ENCODE measurements around the gene KCNG2. TPM values are rescaled to one million over a fixed set of nuclear protein-coding genes. Genes with fewer than 3 reads are reported as not detected.

KCNG2 gene
- total RNA-seq, 2 donors from 2014 or later, result not detected

- peaks cover 40% of the 10 kb centered on the region for H3K4me1 ChIP-seq
- no peaks in the 10 kb centered on the region for H3K27me3 ChIP-seq
- peak in 3 of 4 donors; percentile 0 to 10 (median 4) for DNase-seq
- H3K4me3 ChIP-seq, result no peak overlapping the region
- H3K36me3 ChIP-seq (replicated peaks in 1 of 2; ENCODE audit: insufficient read depth in 1 of 2, low read depth in 2 of 2), result no peaks in the 10 kb centered on the region
- peaks cover 0 to 18% (median 0%) of the 10 kb centered on the region in 3 donors for H3K9me3 ChIP-seq
- 91 to 94% methylated on average over 10 to 11 of the region's 11 CpGs for WGBS, 2 donors
- intact Hi-C loops (cut with DNase I), result no loop called here
- no peak overlapping the region for H3K27ac ChIP-seq
- ATAC-seq, result no peak
- TF ChIP-seq, protein P1, sequence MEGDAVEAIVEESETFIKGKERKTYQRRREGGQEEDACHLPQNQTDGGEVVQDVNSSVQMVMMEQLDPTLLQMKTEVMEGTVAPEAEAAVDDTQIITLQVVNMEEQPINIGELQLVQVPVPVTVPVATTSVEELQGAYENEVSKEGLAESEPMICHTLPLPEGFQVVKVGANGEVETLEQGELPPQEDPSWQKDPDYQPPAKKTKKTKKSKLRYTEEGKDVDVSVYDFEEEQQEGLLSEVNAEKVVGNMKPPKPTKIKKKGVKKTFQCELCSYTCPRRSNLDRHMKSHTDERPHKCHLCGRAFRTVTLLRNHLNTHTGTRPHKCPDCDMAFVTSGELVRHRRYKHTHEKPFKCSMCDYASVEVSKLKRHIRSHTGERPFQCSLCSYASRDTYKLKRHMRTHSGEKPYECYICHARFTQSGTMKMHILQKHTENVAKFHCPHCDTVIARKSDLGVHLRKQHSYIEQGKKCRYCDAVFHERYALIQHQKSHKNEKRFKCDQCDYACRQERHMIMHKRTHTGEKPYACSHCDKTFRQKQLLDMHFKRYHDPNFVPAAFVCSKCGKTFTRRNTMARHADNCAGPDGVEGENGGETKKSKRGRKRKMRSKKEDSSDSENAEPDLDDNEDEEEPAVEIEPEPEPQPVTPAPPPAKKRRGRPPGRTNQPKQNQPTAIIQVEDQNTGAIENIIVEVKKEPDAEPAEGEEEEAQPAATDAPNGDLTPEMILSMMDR (IDR thresholded peaks at IDR 0.05), result no peak
- TF ChIP-seq POLR2A (IDR thresholded peaks at IDR 0.05), result no peak
These were observed 128.6 kb downstream of the KCNG2 start for GRCh38 chr18:79926306-79926705.

DNA sequence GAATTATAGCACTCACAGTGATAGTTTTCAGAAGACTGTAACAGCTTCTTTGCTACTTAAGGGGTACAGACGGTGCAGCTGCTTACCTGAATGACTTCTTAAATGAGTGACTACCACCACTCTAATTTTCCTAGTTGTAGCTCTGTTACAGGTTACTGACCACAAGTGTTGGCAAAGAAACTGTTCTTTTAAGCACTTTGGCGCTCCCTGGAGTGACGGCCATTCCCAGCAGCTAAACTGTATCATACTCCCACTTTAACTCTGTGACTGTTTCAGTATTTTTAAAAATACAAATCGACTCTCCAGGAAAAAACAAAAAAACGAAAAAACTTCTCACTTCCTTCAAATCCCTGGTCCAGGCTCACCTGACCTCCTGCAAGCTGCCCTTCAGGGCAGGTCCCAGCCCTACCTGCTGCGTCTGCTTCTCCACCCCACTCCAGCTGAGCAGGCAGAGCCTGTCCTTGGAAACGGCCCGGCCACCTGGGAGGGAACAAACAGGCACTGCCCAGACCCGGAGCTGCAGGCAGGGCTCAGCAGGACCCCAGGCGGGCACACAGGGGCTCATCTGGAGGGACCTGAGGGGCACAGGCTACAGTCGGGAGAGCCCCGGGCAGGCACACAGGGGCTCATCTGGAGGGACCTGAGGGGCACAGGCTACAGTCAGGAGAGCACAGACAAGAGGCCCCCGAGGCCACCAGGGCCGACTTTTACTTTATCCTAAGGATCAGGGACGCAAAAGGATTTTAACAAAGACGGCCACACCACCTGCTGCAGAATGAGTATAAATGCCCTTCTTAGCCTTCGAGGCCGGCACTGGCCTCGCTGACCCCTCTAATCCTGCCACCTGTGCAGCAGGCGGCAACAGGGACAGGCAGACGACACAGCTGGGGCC is 129.2 kb downstream of the KCNG2 start:
- Histone ChIP-seq H3K4me1 (peaks cover 40% of the 10 kb centered on the region), H3K27ac (peak overlapping the region in 2 of 4 donors; percentile 20 to 30), H3K27me3 (no peaks in the 10 kb centered on the region), H3K4me3 (no peak overlapping the region), H3K9me3 (peaks cover 0 to 18% (median 0%) of the 10 kb centered on the region in 3 donors), H3K36me3 (replicated peaks in 1 of 2; ENCODE audit: insufficient read depth in 1 of 2, low read depth in 2 of 2) (no peaks in the 10 kb centered on the region)
- ATAC-seq (no peak), DNase-seq (peak; percentile 35 to 58 (median 46))
- intact Hi-C loops (cut with DNase I), result no loop called here
- TF ChIP-seq POLR2A (IDR thresholded peaks at IDR 0.05), result no peak
- TF ChIP-seq, protein P1 (IDR thresholded peaks at IDR 0.05), result no peak
- WGBS, 2 donors, result 62 to 70% methylated on average over 8 to 21 of the region's 21 CpGs

DNA sequence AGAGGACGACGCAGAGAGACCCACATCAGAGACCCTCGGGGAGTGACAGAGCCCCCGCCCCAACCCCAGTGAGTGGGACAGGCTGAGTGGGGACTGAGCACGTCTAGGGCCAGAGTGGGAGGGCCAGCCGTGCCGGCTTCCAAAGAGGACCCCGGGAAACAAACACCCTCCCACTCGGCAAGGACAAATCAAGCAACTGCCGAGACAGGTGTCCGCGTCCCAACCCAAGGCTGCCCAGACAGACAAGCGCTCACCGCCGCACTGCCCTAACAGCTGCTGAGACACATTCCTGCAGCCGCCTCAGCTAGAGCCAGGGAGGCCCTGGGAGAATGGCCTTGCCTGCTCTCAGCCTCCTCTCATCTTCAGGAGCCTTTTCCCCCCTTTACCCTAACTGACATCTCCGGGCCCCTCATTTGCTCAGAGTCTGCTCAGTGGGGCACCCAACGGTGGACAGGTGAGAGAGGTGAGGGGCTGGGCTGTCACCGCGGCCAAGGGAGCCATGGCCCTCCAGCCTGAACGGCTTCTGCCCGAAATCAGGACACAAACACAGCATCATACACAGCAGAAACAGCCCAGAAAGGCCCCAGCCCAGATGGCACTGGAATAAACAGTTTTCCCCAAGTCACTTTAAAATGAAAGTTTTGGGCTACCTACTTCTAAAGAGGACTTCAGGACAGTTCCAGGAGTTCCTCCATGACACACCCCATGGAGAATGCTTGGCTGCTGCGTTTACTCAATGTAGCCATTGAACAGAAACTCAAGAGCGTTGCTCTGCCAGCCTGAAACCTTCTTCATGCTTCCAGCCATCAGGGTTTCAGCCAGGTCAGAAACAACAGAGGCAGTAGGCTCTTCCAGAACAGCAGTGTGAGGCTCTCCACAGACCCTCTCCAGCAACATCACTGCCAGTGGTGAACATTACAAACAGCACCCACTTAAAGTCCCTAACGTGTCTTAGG is 130.1 kb downstream of the KCNG2 start:
- intact Hi-C loops (cut with DNase I), result no loop called here
- H3K4me1 ChIP-seq, result peaks cover 40% of the 10 kb centered on the region

DNA sequence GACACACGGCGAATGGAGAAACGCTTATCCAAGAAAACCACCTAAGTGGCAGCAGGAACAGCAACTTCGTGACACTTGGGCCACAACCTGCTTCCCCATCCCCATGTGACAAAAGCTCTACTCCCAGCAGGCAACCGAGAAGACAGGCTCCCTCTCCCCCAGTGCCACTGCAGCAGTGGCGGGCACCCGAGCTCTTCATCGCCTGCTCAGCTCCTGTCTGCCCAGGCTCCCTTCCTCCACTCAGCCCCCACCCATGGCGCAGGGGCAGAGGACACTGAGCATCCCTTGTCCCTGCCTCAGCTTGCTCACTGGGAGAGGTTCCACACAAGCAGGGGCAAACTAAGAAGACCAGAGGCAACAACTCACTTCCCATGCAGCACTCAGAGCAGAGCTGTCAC is 130.8 kb downstream of the KCNG2 start:
- TF ChIP-seq, protein P1 (IDR thresholded peaks at IDR 0.05), result no peak
- no peak for TF ChIP-seq POLR2A (IDR thresholded peaks at IDR 0.05)
- ATAC-seq (no peak), DNase-seq (peak in 3 of 4 donors; percentile 0 to 6 (median 1))
- no peaks in the 10 kb centered on the region for H3K36me3 ChIP-seq (replicated peaks in 1 of 2; ENCODE audit: insufficient read depth in 1 of 2, low read depth in 2 of 2)
- peaks cover 41% of the 10 kb centered on the region for H3K4me1 ChIP-seq
- intact Hi-C loops (cut with DNase I), result no loop called here
- H3K27me3 ChIP-seq, result no peaks in the 10 kb centered on the region
- 95% methylated on average over 8 to 9 of the region's 9 CpGs for WGBS, 2 donors
- no peak overlapping the region for H3K4me3 ChIP-seq
- H3K27ac ChIP-seq, result no peak overlapping the region
- peaks cover 0 to 18% (median 0%) of the 10 kb centered on the region in 3 donors for H3K9me3 ChIP-seq

More for the DNA sequence above, 130.1 kb downstream of the KCNG2 start:
- Histone ChIP-seq H3K27ac (no peak overlapping the region), H3K36me3 (replicated peaks in 1 of 2; ENCODE audit: insufficient read depth in 1 of 2, low read depth in 2 of 2) (no peaks in the 10 kb centered on the region), H3K27me3 (no peaks in the 10 kb centered on the region), H3K4me3 (no peak overlapping the region), H3K9me3 (peaks cover 0 to 18% (median 0%) of the 10 kb centered on the region in 3 donors)
- TF ChIP-seq, protein P1 (IDR thresholded peaks at IDR 0.05), result no peak
- no peak for TF ChIP-seq POLR2A (IDR thresholded peaks at IDR 0.05)
- DNase-seq (peak in 2 of 4 donors; percentile 13 to 14), ATAC-seq (no peak)
- 89 to 90% methylated on average over 22 to 24 of the region's 25 CpGs for WGBS, 2 donors

Data from body of pancreas (tissue), 4 donors.